ENCODE data around the gene NPFF.
"Not testable (repeated sequence)": the region's sequence is repeated elsewhere in the genome, so short reads cannot be mapped to it uniquely, and the experiment has no call there.

NPFF gene

GRCh38 chr12:53495903-53496751, 11.2 kb downstream of the NPFF start:
- DNase-seq (ENCODE audit: low spot score): no peak

GRCh38 chr12:53493610-53494391, 13.5 kb downstream of the NPFF start:
- DNase-seq (ENCODE audit: low spot score): peak; percentile 29

DNA sequence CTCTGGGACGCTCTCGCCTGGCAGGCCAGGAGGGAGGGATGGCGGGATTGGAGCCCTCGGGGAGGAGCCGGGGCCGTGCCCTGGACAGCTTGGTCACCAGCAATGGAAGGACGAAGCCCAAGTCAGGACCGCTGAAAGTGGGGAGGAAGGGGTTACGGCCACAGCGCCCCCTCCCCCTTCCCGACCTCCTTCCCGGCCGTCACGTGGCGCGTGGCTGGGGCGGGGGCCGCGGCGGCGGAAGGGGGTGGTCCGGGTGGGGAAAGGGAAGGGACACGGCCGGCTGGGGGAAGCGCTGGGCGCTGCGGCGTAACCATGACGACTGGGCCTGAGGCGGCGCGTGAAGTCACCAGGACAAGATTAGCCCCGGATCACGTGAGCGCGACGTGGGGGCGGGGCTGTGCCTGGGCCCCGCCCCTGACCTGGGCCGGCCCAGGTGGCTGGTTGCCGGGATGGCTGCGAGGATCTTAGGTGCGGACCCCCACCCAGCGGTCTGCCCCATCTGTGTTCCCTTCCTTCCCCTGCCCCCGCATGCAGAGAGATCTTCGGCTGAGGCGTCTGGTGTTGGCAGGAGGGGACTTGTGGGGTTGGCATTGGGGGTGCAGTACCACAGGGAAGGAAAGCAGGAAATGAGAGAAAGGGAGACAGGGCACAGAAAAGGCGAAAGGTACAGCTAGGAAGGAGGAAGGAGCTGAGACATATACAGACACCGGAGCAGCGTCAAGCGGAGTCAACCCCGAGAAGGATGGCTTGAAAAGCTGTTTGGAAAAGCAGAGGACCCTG, 14.3 kb downstream of the NPFF start:
- DNase-seq (ENCODE audit: low spot score): peak; percentile 91

DNA sequence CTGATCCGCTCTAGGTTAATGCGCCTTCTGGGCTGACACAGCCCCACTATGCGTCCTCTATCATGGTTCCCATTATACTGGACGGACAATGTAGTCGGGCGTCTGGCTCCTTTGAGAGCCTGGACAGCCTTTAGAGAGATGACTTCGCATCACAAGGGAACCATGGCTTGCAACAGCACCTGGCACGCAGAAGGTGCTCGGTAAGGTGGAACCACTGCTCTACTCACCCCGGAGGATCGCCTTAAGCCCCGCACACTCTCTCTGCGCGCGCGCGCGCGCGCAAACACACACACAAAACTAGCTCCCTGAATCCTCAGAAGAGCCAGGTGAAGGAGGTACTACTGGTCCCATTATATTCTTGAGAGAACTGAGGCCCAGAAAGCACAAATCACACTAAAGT, 15.1 kb downstream of the NPFF start:
- DNase-seq (ENCODE audit: low spot score): no peak

DNA sequence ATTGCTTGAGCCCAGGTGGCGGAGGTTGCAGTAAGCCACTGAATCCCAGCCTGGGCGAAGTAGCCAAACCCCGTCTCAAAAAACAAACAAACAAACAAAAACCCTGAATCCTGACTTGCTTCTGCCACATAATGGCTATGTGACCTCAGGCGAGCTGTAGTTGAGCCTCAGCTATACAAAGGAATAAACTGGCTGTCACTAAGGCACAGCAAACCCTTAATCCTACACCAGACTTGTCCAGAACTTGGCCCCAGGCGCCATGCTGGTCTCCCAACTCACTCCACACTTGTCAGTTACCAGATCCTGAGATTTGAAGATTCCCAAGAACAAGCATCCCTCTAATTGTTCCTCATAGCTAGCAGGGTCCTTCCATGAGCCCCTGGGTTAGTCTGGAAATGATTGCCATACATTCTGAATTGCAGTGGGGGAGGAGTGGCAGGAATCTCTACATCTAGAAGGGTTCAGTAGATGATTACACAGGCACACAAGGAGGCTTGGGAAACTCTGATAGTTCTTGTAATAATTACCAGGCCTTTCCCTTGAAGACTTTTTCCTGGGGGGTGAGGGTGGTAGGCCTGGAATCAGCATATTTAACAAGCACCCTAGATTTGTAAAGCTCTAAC, 17.9 kb downstream of the NPFF start:
- DNase-seq (ENCODE audit: low spot score): no peak

DNA sequence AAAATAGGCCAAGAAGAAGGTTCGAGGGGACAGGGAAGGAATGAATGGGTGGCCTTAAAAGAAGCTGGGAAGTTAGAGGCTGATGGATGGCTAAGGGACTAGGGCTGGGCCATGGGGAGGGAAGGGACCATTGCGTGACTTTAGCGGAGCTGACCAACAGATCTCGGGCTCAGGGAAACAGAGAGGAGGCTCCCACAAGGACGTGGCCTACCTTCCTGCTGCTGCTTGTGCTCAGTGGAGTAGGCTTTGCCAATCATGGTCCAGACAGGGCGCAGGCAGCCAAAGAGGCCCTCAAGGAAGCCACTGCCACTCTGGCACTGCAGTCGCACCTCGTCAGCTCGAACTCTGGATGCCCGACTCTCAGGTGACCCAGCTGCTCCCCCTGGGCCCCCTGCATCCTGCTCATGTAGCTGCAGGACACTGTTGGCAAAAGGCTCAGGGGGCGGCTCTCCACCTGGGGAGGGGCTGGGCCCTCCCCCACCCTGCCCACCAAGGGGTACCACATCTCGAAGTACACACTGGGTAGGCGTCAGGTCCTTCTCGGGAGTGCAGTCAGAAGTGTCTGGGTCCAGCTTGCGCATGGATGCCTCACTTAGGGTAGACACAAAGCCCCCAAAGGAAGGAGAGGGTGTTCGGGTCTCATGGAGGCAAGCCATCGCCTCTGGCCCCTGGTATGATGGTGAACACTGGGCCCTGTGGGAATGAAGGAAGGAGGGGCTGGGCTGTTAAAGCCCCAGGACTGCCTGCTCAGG, 20.4 kb downstream of the NPFF start:
- DNase-seq (ENCODE audit: low spot score): no peak

DNA sequence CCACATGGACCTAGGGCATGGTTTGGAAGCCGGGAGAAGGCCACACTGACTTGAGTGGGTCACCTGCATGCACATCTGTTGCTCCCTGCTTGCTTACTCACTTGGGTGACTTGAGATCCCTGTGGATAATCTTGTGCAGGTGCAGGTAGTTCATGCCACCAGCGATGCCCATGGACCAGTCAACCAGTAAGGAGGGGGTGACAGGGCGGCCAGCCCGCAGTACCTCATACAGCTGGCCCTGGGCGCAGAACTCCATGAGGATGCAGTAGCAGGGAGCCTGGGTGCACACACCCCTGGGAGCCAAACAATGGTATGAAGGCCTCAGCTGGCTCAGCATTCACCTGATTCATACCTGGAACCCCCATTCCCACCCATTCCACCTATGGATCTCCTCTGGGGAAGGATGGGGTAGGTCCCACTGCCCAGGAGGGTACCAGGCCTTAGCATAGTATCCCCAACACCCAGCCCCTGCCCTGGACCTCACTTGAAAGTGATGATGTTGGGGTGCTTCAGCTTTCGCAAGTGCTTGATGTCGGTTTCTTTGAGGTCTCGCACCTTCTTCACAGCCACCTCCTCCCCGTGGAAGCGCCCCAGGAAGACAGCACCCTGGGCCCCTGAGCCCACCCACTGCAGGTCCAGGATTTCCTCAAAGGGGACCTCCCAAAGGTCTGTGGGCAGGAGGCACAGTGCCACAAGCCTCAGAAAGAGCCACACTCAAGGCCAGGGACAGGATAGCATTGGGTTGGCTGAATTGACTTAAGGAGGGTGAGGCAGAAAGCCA, 21.1 kb downstream of the NPFF start:
- no peak for DNase-seq (ENCODE audit: low spot score)

DNA sequence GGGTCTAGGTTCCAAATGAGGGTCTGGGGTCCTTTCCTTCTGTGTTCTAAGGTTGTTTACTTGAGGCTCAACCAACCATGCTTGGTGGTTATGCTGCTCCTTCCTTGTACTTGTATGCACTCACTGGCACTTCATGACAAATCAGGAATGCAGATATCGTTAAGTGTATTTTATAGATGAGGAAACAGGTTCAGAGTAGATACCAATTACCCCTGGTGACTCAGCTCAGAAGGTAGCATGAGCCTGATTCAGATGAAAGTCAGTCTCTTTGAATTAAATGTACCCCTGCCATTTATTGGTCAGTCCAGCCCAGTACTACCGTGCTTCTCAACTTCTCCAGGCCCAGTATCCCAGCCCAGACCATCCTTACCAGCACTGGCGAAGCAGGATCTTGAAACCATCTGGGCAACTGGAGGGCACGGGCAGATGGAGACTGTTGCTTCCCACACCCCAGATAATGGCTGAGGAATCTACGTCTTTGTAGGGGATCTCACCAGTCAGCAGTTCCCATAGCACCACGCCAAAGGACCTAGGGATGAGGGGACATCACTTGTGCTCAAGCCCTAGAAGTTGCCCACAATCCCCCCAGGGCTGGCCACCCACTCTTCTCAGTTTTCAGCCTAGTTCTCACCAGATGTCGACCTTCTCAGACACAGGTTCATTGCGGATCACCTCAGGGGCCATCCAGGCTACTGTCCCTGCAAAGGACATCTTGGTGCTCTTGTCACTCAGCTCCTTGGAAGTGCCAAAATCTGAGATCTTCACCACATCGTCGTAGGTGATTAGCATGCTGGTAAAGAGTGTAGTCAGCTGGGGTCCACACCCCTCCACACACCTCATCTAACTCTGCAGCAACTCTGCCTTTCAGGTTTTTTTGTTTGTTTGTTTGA, 22.4 kb downstream of the NPFF start:
- no peak for DNase-seq (ENCODE audit: low spot score)

GRCh38 chr12:53483979-53484377, 23.3 kb downstream of the NPFF start:
- DNase-seq (ENCODE audit: low spot score): no peak

DNA sequence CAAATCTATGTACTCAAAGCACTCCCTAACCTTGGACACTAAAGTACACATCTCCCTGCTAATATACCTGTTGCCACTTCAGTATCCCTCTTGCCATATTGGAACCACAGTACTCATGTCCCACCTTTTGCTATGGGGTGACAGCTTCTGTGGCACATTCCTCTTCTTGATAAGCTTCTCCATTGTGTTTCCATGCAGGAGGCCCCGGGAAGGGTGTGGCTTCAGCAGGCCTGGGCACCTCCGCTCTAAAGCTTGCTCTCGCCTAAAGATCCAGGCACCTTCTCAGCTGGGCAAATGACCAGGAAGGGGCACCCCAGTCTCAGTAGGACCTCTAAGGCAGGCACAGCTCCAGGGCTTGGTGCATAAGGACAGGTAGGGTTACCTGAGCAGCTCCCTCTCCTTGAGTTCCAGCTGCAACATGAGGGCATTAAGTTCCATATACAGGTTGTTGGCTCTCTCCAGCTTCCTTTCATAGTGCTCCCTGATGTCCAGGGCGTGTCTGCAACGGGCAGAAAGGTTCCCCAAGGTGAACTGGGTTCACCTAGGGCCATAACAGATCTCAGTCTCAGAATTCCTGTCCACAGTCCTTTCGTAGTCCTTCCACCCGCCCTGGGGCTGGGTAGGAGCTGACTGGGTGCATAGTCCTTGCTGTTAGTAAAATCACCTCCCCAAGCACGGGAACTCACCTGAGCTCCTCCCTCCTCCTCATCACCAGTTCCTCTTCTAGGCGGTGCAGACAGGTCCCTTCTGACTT, 23.9 kb downstream of the NPFF start:
- no peak for DNase-seq (ENCODE audit: low spot score)

GRCh38 chr12:53482626-53483168, 24.6 kb downstream of the NPFF start:
- no peak for DNase-seq (ENCODE audit: low spot score)

DNA sequence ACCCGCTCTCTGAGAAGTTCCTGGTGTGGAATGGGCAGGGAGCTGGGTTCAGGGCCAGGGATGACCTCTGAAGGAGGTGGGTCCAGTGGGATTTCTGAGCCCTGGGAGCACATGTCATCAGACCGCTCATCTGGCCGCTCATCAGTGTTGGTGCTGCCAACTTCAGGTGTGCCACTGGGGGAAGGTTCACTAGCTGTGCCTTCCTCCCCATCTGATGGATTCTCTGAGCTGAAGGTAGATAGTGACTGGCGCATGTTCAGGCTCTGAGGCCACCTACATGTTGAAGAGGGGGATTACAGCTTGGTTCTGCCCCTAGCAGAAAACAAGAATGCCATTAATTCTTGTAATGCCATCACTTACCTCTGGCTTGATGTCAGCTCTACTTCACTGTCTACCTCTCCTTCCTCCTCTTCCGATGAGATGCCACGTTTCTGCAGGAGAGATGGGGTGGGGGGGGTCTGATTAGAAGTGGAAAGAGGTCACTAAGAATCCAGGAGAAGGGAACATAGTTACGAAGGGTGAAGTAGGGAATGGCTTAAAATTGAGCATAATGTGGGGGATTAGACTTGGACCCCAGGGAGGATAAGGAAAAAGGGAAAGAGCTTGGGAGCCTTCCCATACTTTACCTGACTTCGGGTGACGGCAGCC, 25.2 kb downstream of the NPFF start:
- DNase-seq (ENCODE audit: low spot score): no peak

GRCh38 chr12:53481458-53481857, 25.8 kb downstream of the NPFF start:
- not testable (repeated sequence) for DNase-seq (ENCODE audit: low spot score)

DNA sequence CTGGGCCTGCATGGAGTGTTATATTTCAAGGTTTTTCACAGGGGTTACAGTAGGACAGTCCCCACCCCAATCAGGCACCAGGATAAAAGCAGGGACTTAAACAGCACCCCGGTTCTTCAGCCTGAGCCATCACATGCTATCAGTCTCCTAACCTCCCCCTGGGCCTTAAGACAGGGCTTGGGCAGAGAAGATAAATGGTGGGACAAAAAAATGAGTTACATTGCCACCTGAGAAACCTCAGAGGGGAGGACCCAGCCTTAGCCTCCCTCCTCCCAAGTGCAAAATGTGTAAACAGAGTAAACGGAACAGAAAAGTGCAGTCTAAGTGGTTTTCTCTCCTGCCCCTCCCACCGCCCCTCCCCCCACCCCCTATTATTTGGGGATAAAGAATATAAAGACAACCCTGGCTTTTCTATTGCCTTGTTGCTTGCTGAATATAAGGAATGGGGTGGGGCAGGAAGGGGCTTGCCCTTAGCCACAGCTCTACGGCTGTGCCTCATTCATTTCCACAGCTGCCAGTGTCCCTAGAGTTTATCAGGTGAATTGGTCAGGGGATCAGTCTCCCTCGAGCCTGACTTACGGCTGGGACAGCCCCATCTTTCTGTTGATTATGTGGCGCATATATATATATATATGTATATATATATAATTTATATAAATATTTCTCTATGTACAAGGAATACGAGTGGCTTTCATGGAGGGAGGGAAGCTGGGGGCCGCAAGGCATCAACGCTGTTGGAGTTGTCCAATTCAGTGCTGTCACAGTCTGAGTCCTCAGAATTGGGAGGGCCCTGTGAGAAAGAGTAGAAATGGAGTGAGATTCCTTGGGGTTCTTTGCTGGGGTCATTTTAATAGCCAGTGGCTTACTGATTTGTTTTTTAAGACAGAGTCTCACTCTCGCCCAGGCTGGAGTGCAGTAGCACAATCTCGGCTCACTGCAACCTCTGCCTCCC, 26.5 kb downstream of the NPFF start:
- no peak for DNase-seq (ENCODE audit: low spot score)

- DNase-seq (ENCODE audit: low spot score): no peak
Measured at GRCh38 chr12:53479331-53479730, 28.0 kb downstream of the NPFF start.

DNA sequence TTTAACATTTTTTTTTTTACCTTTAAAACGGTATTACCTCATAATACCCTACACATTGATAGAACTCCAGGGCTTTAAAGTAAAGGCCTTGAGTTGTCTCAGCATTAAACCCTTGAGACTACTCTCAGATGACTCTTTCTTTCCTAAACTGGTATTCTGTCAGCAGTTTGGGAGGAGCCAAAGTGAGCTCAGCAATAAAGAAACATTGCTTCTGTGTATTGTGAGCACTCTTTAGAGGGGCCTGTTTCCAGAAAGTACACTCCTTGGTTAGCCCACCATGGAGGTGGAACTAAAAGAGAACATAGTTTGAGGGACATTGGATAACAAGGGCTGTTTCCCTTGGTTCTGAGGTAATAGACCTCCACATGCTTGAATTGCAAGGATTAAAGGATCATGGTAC, 28.4 kb downstream of the NPFF start:
- no peak for DNase-seq (ENCODE audit: low spot score)

DNA sequence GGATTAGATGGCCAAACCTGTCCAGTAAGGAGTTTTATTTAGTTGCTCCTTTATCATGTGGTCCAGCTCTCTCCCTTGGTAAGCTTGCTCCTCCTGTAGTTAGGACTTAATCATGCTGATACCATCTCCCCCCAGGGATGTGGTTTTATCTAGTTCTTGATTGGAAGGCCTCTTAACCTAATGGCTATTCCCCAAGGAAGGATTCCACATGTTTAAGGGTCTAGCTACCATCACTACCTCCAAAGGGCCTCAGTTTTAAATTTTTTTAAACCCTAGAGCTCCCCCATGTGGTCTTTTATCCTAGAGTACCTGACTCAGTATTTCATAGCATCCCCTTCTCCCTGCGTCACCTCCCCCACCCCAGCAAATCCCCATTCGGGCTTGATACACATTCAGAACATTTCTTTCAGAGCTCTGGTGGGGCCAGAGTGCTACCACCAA, 30.5 kb downstream of the NPFF start:
- peak; percentile 41 for DNase-seq (ENCODE audit: low spot score)

All from hematopoietic multipotent progenitor cell treated with erythropoietin and hydrocortisone succinate and interleukin-3 and kit ligand, for 15 days (in vitro differentiated cells).